ENCODE data around the gene CDS1. TPM values are rescaled to one million over a fixed set of nuclear protein-coding genes. Genes with fewer than 3 reads are reported as not detected.

CDS1 gene
- total RNA-seq, 4 donors from 2014 or later = 0.59 to 8.8 (median 3.7) TPM; not detected in 1

GRCh38 chr4:84582302-84582987 is 482 bp upstream of the CDS1 start:
- Histone ChIP-seq H3K27ac (peak overlapping the region in 1 of 2 donors; percentile 67), H3K27me3 (no peaks in the 10 kb centered on the region), H3K4me3 (peak overlapping the region; percentile 30 to 78), H3K36me3 (no peaks in the 10 kb centered on the region), H3K4me1 (no peaks in the 10 kb centered on the region), H3K9me3 (no peaks in the 10 kb centered on the region)
- DNase-seq = peak; percentile 89 to 90
- intact Hi-C loops (cut with DNase I; ENCODE audit: low total_unique reads) = no loop called here
- TF ChIP-seq CTCF (IDR thresholded peaks at IDR 0.05) (peak in 1 of 4 experiments; percentile 5), POLR2A (IDR thresholded peaks at IDR 0.05) (peak in 1 of 2 donors; percentile 51)

- H3K4me1 ChIP-seq = no peaks in the 10 kb centered on the region
- intact Hi-C loops (cut with DNase I; ENCODE audit: low total_unique reads) = no loop called here
- H3K36me3 ChIP-seq = no peaks in the 10 kb centered on the region
- peak overlapping the region; percentile 30 to 78 for H3K4me3 ChIP-seq
- DNase-seq = no peak
- H3K9me3 ChIP-seq = no peaks in the 10 kb centered on the region
- H3K27me3 ChIP-seq = no peaks in the 10 kb centered on the region
- peak overlapping the region in 1 of 2 donors; percentile 67 for H3K27ac ChIP-seq
- TF ChIP-seq CTCF (IDR thresholded peaks at IDR 0.05) (no peak), POLR2A (IDR thresholded peaks at IDR 0.05) (no peak)
Observed at GRCh38 chr4:84583876-84584380, 1.0 kb downstream of the CDS1 start.

GRCh38 chr4:84585251-84585650 is 2.3 kb downstream of the CDS1 start:
- no peaks in the 10 kb centered on the region for H3K27me3 ChIP-seq
- no peaks in the 10 kb centered on the region for H3K36me3 ChIP-seq
- H3K27ac ChIP-seq = no peak overlapping the region
- H3K4me1 ChIP-seq = no peaks in the 10 kb centered on the region
- no peak for DNase-seq
- H3K9me3 ChIP-seq = no peaks in the 10 kb centered on the region
- intact Hi-C loops (cut with DNase I; ENCODE audit: low total_unique reads) = no loop called here
- H3K4me3 ChIP-seq = no peak overlapping the region
- no peak for TF ChIP-seq CTCF (IDR thresholded peaks at IDR 0.05)
- no peak for TF ChIP-seq POLR2A (IDR thresholded peaks at IDR 0.05)

- no peak overlapping the region for H3K4me3 ChIP-seq
- no peaks in the 10 kb centered on the region for H3K27me3 ChIP-seq
- H3K36me3 ChIP-seq = no peaks in the 10 kb centered on the region
- TF ChIP-seq CTCF (IDR thresholded peaks at IDR 0.05) (no peak), POLR2A (IDR thresholded peaks at IDR 0.05) (no peak)
- H3K4me1 ChIP-seq = no peaks in the 10 kb centered on the region
- intact Hi-C loops (cut with DNase I; ENCODE audit: low total_unique reads) = no loop called here
- no peak overlapping the region for H3K27ac ChIP-seq
- DNase-seq = no peak
- no peaks in the 10 kb centered on the region for H3K9me3 ChIP-seq
Observed at GRCh38 chr4:84594724-84595123, 11.8 kb downstream of the CDS1 start.

- TF ChIP-seq CTCF (IDR thresholded peaks at IDR 0.05) (no peak), POLR2A (IDR thresholded peaks at IDR 0.05) (no peak)
- no peaks in the 10 kb centered on the region for H3K9me3 ChIP-seq
- H3K27ac ChIP-seq = no peak overlapping the region
- H3K36me3 ChIP-seq = no peaks in the 10 kb centered on the region
- no peak overlapping the region for H3K4me3 ChIP-seq
- H3K27me3 ChIP-seq = no peaks in the 10 kb centered on the region
- DNase-seq = no peak
- intact Hi-C loops (cut with DNase I; ENCODE audit: low total_unique reads) = no loop called here
- no peaks in the 10 kb centered on the region for H3K4me1 ChIP-seq
Observed at GRCh38 chr4:84596826-84597225, 13.9 kb downstream of the CDS1 start.

All from uterus (tissue), 4 donors.